Measurements from ENCODE around the gene SLCO2B1. TPM values are rescaled to one million over a fixed set of nuclear protein-coding genes. Genes with fewer than 3 reads are reported as not detected.

The SLCO2B1 gene
- total RNA-seq, 4 donors from 2014 or later: 72.9 to 165 (median 111) TPM

DNA sequence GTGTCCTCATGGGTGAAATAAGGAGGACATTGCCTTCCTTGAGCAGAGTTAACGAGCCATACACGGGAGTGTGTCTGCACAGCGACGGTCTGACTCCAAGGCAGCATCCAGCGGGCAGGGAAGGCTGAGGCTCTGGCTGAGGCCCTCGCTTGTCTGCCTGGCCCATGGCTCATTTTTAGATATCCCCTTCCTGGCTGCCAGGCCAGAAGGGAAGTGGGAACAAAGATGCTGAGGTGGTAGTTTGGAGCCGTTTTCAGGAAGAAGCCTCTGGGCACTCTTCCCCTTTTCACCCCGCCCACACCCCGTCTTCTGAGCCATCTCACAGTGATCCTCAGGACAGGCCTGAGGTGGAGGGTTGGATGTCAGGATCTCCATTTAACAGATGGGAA lies 3.0 kb upstream of the SLCO2B1 start:
- Histone ChIP-seq H3K4me1 (peaks cover 3 to 87% (median 45%) of the 10 kb centered on the region in 4 donors), H3K4me3 (no peak overlapping the region), H3K36me3 (no peaks in the 10 kb centered on the region), H3K27me3 (no peaks in the 10 kb centered on the region), H3K27ac (peak overlapping the region in 3 of 4 donors; percentile 12 to 41 (median 13)), H3K9me3 (no peaks in the 10 kb centered on the region)
- in situ Hi-C loops (cut with MboI; ENCODE audit: low pct_ligation_motif_present in 1 of 4, low pct_unique_long_range_greater_than_20kb in 1 of 4, low sequenced_read_pairs in 3 of 4): loop anchor here in 2 of 4 donors (10.0 kb wide), 2 partner anchors 57 to 97 kb away; partner anchors contain the start of gene TPBGL (in 2 of the 2)
- intact Hi-C loops (cut with DNase I; ENCODE audit: low total_unique reads): no loop called here
- 73% methylated on average over 9 of the region's 9 CpGs; no CpG with 5 or more reads in 1 of the 2 donors for WGBS, 2 donors (ENCODE audit: low coverage in 1 of 2)
- no peak for TF ChIP-seq EP300 (IDR thresholded peaks at IDR 0.05; ENCODE audit: low read depth)
- TF ChIP-seq POLR2AphosphoS5 (IDR thresholded peaks at IDR 0.05): no peak
- TF ChIP-seq, protein P1, sequence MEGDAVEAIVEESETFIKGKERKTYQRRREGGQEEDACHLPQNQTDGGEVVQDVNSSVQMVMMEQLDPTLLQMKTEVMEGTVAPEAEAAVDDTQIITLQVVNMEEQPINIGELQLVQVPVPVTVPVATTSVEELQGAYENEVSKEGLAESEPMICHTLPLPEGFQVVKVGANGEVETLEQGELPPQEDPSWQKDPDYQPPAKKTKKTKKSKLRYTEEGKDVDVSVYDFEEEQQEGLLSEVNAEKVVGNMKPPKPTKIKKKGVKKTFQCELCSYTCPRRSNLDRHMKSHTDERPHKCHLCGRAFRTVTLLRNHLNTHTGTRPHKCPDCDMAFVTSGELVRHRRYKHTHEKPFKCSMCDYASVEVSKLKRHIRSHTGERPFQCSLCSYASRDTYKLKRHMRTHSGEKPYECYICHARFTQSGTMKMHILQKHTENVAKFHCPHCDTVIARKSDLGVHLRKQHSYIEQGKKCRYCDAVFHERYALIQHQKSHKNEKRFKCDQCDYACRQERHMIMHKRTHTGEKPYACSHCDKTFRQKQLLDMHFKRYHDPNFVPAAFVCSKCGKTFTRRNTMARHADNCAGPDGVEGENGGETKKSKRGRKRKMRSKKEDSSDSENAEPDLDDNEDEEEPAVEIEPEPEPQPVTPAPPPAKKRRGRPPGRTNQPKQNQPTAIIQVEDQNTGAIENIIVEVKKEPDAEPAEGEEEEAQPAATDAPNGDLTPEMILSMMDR (IDR thresholded peaks at IDR 0.05): no peak
- TF ChIP-seq POLR2A (IDR thresholded peaks at IDR 0.05): no peak
- peak; percentile 43 for DNase-seq

GRCh38 chr11:75148436-75148983 lies 2.4 kb upstream of the SLCO2B1 start:
- no peaks in the 10 kb centered on the region for H3K27me3 ChIP-seq
- no peak for DNase-seq
- H3K27ac ChIP-seq: peak overlapping the region in 1 of 4 donors; percentile 12
- in situ Hi-C loops (cut with MboI; ENCODE audit: low pct_ligation_motif_present in 1 of 4, low pct_unique_long_range_greater_than_20kb in 1 of 4, low sequenced_read_pairs in 3 of 4) (loop anchor here in 2 of 4 donors (10.0 kb wide), 2 partner anchors 56 to 96 kb away; partner anchors contain the start of gene TPBGL (in 2 of the 2)), intact Hi-C loops (cut with DNase I; ENCODE audit: low total_unique reads) (no loop called here)
- WGBS, 2 donors (ENCODE audit: low coverage in 1 of 2): 64% methylated on average over 6 of the region's 6 CpGs; no CpG with 5 or more reads in 1 of the 2 donors
- TF ChIP-seq EP300 (IDR thresholded peaks at IDR 0.05; ENCODE audit: low read depth): no peak
- TF ChIP-seq, protein P1 (IDR thresholded peaks at IDR 0.05): no peak
- no peak for TF ChIP-seq POLR2A (IDR thresholded peaks at IDR 0.05)
- no peak for TF ChIP-seq POLR2AphosphoS5 (IDR thresholded peaks at IDR 0.05)
- H3K4me3 ChIP-seq: no peak overlapping the region
- peaks cover 3 to 89% (median 46%) of the 10 kb centered on the region in 4 donors for H3K4me1 ChIP-seq
- H3K9me3 ChIP-seq: no peaks in the 10 kb centered on the region
- no peaks in the 10 kb centered on the region for H3K36me3 ChIP-seq

- WGBS, 2 donors (ENCODE audit: low coverage in 1 of 2): 40 to 83% methylated on average over 1 to 4 of the region's 4 CpGs
- H3K9me3 ChIP-seq: no peaks in the 10 kb centered on the region
- in situ Hi-C loops (cut with MboI; ENCODE audit: low pct_ligation_motif_present in 1 of 4, low pct_unique_long_range_greater_than_20kb in 1 of 4, low sequenced_read_pairs in 3 of 4): loop anchor here in 2 of 4 donors (10.0 kb wide), 2 partner anchors 55 to 95 kb away; partner anchors contain the start of gene TPBGL (in 2 of the 2)
- intact Hi-C loops (cut with DNase I; ENCODE audit: low total_unique reads): no loop called here
- TF ChIP-seq POLR2A (IDR thresholded peaks at IDR 0.05) (peak; percentile 17), POLR2AphosphoS5 (IDR thresholded peaks at IDR 0.05) (no peak)
- peak overlapping the region; percentile 82 to 87 (median 84) for H3K27ac ChIP-seq
- DNase-seq: peak; percentile 65
- no peaks in the 10 kb centered on the region for H3K27me3 ChIP-seq
- H3K4me3 ChIP-seq: no peak overlapping the region
- H3K36me3 ChIP-seq: no peaks in the 10 kb centered on the region
- H3K4me1 ChIP-seq: peaks cover 4 to 92% (median 56%) of the 10 kb centered on the region in 4 donors
Observed at GRCh38 chr11:75149766-75150465, 991 bp upstream of the SLCO2B1 start.

GRCh38 chr11:75151346-75152047 lies 590 bp downstream of the SLCO2B1 start:
- intact Hi-C loops (cut with DNase I; ENCODE audit: low total_unique reads): no loop called here

More at GRCh38 chr11:75151346-75152047, 590 bp downstream of the SLCO2B1 start:
- no peaks in the 10 kb centered on the region for H3K27me3 ChIP-seq
- H3K36me3 ChIP-seq: no peaks in the 10 kb centered on the region
- in situ Hi-C loops (cut with MboI; ENCODE audit: low pct_ligation_motif_present in 1 of 4, low pct_unique_long_range_greater_than_20kb in 1 of 4, low sequenced_read_pairs in 3 of 4): no loop called here
- DNase-seq: peak; percentile 91
- WGBS, 2 donors (ENCODE audit: low coverage in 1 of 2): 30 to 37% methylated on average over 4 to 13 of the region's 13 CpGs
- no peaks in the 10 kb centered on the region for H3K9me3 ChIP-seq
- peaks cover 6 to 94% (median 62%) of the 10 kb centered on the region in 4 donors for H3K4me1 ChIP-seq
- TF ChIP-seq POLR2AphosphoS5 (IDR thresholded peaks at IDR 0.05): peak in 2 of 3 donors; percentile 62 to 66
- TF ChIP-seq, protein P1 (IDR thresholded peaks at IDR 0.05): no peak
- peak overlapping the region in 3 of 4 donors; percentile 7 to 41 (median 24) for H3K4me3 ChIP-seq
- H3K27ac ChIP-seq: peak overlapping the region; percentile 82 to 87 (median 84)

Data from transverse colon (tissue), 4 donors.